Fibroblast of lung (primary cell): ENCODE measurements around the gene TRANK1. TPM values are rescaled to one million over a fixed set of nuclear protein-coding genes. Genes with fewer than 3 reads are reported as not detected.

Experiments
- DNase-seq, 2 donors: peaks; one replicate each; pipeline versions ENCODE4 v3.0.0 to v3.0.0-alpha.2; 2010; ENCODE audit warnings: low read depth in 2 of 2
- H2AFZ ChIP-seq: 2 replicates; pipeline ENCODE4 v1.5.1; 2012; ENCODE audit warnings: low read length, control low read depth, inconsistent platforms
- H3K27ac ChIP-seq: 2 replicates; pipeline ENCODE4 v1.5.1; 2011; ENCODE audit warnings: low read length, control low read depth; ENCODE audit not compliant: insufficient read depth
- H3K27me3 ChIP-seq: 2 replicates; pipeline ENCODE4 v1.5.1; 2011; ENCODE audit warnings: mild to moderate bottlenecking, low read length; ENCODE audit not compliant: control insufficient read depth, insufficient read depth
- H3K36me3 ChIP-seq: 2 replicates; pipeline ENCODE4 v1.5.1; 2011; ENCODE audit warnings: low read length; ENCODE audit not compliant: control insufficient read depth, insufficient read depth
- H3K4me1 ChIP-seq: 2 replicates; pipeline ENCODE4 v1.5.1; 2011; ENCODE audit warnings: low read length; ENCODE audit not compliant: control insufficient read depth, insufficient read depth; ENCODE audit errors: extremely low read depth
- H3K4me2 ChIP-seq: 2 replicates; pipeline ENCODE4 v1.5.1; 2011; ENCODE audit warnings: low read length, control low read depth; ENCODE audit not compliant: insufficient read depth; ENCODE audit errors: extremely low read depth
- H3K4me3 ChIP-seq, 4 experiments: fragments of 200-600 bp in 1 of 4; sonication (generic) in 1 of 4; replicated peaks in 1 of 4; 2 replicates each; pipeline ENCODE4 v1.5.1; 2011 to 2016; ENCODE audit warnings: low read length in 4 of 4, low read depth in 3 of 4, mild to moderate bottlenecking in 3 of 4, control low read depth in 2 of 4, inconsistent platforms in 1 of 4, mixed read lengths in 1 of 4; ENCODE audit not compliant: insufficient read depth in 1 of 4; ENCODE audit errors: control extremely low read depth in 1 of 4
- H3K79me2 ChIP-seq: 2 replicates; pipeline ENCODE4 v1.5.1; 2012; ENCODE audit warnings: mild to moderate bottlenecking, low read length, inconsistent platforms; ENCODE audit not compliant: control insufficient read depth, insufficient read depth
- H3K9ac ChIP-seq: 2 replicates; pipeline ENCODE4 v1.5.1; 2011; ENCODE audit warnings: mild to moderate bottlenecking, low read length, control low read depth; ENCODE audit not compliant: insufficient read depth
- H3K9me3 ChIP-seq: 2 replicates; pipeline ENCODE4 v1.5.1; 2012; ENCODE audit warnings: low read depth, low read length; ENCODE audit not compliant: control insufficient read depth, insufficient read depth
- H4K20me1 ChIP-seq: 2 replicates; pipeline ENCODE4 v1.5.1; 2011; ENCODE audit warnings: low read length; ENCODE audit not compliant: control insufficient read depth, insufficient read depth; ENCODE audit errors: extremely low read depth
- EZH2 ChIP-seq: IDR thresholded peaks from 2 replicates; pipeline ENCODE4 v1.5.1; 2012; ENCODE audit warnings: low read length, control low read depth, mild to moderate bottlenecking; ENCODE audit errors: missing control alignments
- polyA plus RNA-seq, 2 donors: library from polyadenylated mRNA; depleted of rRNA in 1 of 2; stranded (reverse) in 1 of 2; unstranded in 1 of 2; fragments of >200 nt; gene quantifications; 2 replicates each; pipeline ENCODE4 v1.2.1, GENCODE V29; 2011 to 2012; ENCODE audit warnings: missing spikeins in 1 of 2
- total RNA-seq: library from RNA; depleted of rRNA; stranded (reverse); fragments of >200 nt; gene quantifications from 2 replicates; pipeline ENCODE4 v1.2.1, GENCODE V29; 2014
- TF ChIP-seq, protein P1 (sequence below), 2 donors: IDR thresholded peaks in 1 of 2; conservative IDR thresholded peaks in 1 of 2; 1 replicate in 1 of 2; 2 replicates in 1 of 2; pipeline ENCODE4 v1.5.1; 2011 to 2012; ENCODE audit warnings: low read length in 2 of 2, control low read depth in 1 of 2, inconsistent platforms in 1 of 2, low read depth in 1 of 2, mild to moderate bottlenecking in 1 of 2

TRANK1 gene
- total and polyA plus RNA-seq, 2 donors (not counting 1 experiment from before 2014, with no cell fraction given), result 9.1 to 28.6 TPM

DNA sequence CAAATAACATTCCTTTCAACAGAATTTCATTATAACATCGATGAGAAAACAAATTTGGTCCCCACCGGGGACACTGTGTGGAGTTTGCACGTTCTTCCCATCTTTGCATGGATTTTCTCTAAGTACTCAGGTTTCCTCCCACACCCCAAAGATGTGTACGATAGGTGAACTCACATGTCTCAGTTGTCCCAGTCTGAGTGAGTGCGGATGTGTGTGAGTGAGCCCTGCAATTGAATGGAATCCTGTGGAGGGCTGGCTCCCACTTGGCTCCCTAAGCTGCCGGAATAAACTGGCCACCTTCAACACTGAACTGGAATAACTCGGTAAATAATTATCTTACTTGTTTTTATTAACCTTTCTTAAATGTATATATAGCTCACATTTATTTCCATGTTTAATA is 77.0 kb downstream of the TRANK1 start:
- Histone ChIP-seq H3K79me2 (no peaks in the 10 kb centered on the region), H3K36me3 (no peaks in the 10 kb centered on the region), H3K4me3 (no peak overlapping the region), H3K27me3 (no peaks in the 10 kb centered on the region), H4K20me1 (no peaks in the 10 kb centered on the region), H3K9me3 (no peaks in the 10 kb centered on the region), H2AFZ (no peak overlapping the region), H3K27ac (no peak overlapping the region), H3K4me1 (no peaks in the 10 kb centered on the region), H3K9ac (no peak overlapping the region), H3K4me2 (no peak overlapping the region)
- no peak for DNase-seq
- TF ChIP-seq, protein P1, sequence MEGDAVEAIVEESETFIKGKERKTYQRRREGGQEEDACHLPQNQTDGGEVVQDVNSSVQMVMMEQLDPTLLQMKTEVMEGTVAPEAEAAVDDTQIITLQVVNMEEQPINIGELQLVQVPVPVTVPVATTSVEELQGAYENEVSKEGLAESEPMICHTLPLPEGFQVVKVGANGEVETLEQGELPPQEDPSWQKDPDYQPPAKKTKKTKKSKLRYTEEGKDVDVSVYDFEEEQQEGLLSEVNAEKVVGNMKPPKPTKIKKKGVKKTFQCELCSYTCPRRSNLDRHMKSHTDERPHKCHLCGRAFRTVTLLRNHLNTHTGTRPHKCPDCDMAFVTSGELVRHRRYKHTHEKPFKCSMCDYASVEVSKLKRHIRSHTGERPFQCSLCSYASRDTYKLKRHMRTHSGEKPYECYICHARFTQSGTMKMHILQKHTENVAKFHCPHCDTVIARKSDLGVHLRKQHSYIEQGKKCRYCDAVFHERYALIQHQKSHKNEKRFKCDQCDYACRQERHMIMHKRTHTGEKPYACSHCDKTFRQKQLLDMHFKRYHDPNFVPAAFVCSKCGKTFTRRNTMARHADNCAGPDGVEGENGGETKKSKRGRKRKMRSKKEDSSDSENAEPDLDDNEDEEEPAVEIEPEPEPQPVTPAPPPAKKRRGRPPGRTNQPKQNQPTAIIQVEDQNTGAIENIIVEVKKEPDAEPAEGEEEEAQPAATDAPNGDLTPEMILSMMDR (conservative IDR thresholded peaks at IDR 0.05 in 1 of 2, IDR thresholded peaks at IDR 0.05 in 1 of 2; ENCODE audit: low read depth in 1 of 2, low read length in 2 of 2), result no peak
- no peak for TF ChIP-seq EZH2

DNA sequence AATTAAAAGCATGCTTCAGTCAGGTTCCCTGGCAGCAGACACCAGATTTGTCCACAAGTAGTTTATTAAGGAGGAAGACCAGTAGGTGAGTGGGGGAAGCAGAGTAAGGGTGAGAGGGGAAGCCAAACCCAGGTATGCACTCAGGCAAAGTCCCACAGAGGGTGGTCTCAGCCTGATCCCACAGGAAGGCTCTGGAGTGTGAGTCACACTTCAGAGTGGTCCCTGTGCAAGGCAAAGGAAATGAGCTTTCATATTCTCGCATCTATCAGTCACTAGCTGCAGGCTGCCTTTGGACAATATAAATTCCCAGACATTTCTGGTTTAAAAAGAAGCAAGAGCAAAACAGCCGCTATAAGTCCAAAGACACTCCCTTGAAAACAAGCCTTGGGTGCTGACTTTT is 78.5 kb downstream of the TRANK1 start:
- H3K9me3 ChIP-seq, result no peaks in the 10 kb centered on the region
- H3K4me2 ChIP-seq, result no peak overlapping the region
- peak in 1 of 2 donors; percentile 59 for DNase-seq
- H3K79me2 ChIP-seq, result no peaks in the 10 kb centered on the region
- H3K27ac ChIP-seq, result no peak overlapping the region
- no peaks in the 10 kb centered on the region for H3K27me3 ChIP-seq
- H3K36me3 ChIP-seq, result no peaks in the 10 kb centered on the region
- H3K4me3 ChIP-seq, result no peak overlapping the region
- TF ChIP-seq, protein P1 (conservative IDR thresholded peaks at IDR 0.05 in 1 of 2, IDR thresholded peaks at IDR 0.05 in 1 of 2; ENCODE audit: low read depth in 1 of 2, low read length in 2 of 2), result no peak
- TF ChIP-seq EZH2, result no peak
- no peaks in the 10 kb centered on the region for H3K4me1 ChIP-seq
- H3K9ac ChIP-seq, result no peak overlapping the region
- H4K20me1 ChIP-seq, result no peaks in the 10 kb centered on the region
- no peak overlapping the region for H2AFZ ChIP-seq

- Histone ChIP-seq H3K4me3 (no peak overlapping the region), H3K36me3 (no peaks in the 10 kb centered on the region), H3K27me3 (no peaks in the 10 kb centered on the region), H3K9ac (no peak overlapping the region), H3K27ac (no peak overlapping the region), H3K4me2 (no peak overlapping the region), H3K4me1 (no peaks in the 10 kb centered on the region), H4K20me1 (no peaks in the 10 kb centered on the region), H2AFZ (no peak overlapping the region), H3K9me3 (no peaks in the 10 kb centered on the region), H3K79me2 (no peaks in the 10 kb centered on the region)
- no peak for TF ChIP-seq EZH2
- TF ChIP-seq, protein P1 (conservative IDR thresholded peaks at IDR 0.05 in 1 of 2, IDR thresholded peaks at IDR 0.05 in 1 of 2; ENCODE audit: low read depth in 1 of 2, low read length in 2 of 2), result no peak
- DNase-seq, result no peak
Measured at GRCh38 chr3:36864180-36865053, 80.4 kb downstream of the TRANK1 start.
